ENCODE measurements around the gene SPRY1.

Gene SPRY1

DNA sequence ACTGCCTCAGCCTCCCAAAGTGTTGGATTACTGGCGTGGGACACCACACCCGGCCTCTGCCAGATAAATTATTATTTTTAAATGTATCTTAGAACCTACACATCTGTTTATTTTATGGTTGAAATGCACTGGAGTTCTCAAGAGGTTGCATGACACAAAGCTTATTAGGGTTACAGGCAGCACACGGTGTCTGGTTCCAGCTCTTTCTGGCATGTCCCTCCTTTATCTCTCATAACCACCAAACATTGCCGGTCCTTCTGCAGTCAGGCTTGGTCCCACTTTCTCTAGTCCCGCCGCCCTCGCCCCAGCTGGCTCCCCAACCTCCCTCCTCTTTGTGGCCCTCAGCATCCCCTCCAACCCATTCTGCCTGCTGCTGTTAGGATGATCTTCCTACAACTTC, 39.7 kb upstream of the SPRY1 start:
- Histone ChIP-seq H3K27ac (ENCODE audit: low read length) (no peak overlapping the region), H3K27me3 (ENCODE audit: low read depth, low read length) (no peaks in the 10 kb centered on the region), H3K4me1 (ENCODE audit: control insufficient read depth in 1 of 2, insufficient read depth in 2 of 2, low read length in 2 of 2) (peaks cover 0 to 4% of the 10 kb centered on the region in 2 donors), H3K9me3 (ENCODE audit: control insufficient read depth in 1 of 2, low read length in 2 of 2) (no peaks in the 10 kb centered on the region), H3K4me3 (ENCODE audit: low read depth in 1 of 2, low read length in 2 of 2) (no peak overlapping the region), H3K36me3 (ENCODE audit: control insufficient read depth in 1 of 2, insufficient read depth in 2 of 2, low read length in 2 of 2) (no peaks in the 10 kb centered on the region)

DNA sequence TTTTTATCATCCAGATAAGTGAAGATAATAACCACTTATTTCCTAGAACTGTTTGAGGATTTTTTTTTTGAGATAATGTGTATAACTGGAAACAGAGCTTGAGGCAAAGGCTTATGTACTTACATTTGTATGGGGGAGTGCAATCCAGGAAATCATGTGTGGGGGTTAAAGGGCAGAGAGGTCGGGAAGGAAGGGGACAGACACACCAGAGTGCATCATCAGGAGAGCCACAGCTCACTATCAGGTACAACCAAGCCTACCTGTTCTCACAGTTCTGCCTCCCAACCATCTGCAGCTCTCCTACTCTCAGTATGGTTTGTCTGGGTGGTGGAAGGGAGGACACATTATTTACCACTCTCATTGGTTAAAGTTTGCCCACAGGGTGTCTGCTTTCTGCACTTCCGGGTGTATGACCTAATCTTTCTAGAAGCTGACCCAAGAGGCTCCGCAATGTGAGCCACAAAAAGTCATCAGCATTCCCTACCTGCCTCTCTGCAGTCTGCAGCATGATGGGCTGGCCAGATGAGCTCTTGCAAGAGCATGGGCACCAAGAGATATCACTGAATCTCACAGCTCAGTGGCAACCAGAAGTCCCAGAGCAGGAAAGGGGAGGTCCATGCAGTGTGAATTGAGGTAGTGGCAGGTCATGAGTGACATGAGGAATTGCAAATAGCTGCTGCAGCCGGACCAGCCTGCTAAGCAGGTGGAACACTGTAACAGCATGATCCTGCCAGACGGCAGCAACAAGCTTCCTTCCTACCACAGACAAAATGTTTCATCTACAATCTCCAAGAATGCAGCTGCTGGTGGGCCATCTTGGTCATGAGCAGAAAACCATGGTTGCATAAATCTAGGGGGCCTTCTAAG, 36.9 kb upstream of the SPRY1 start:
- no peak overlapping the region for H3K27ac ChIP-seq (ENCODE audit: low read length)

DNA sequence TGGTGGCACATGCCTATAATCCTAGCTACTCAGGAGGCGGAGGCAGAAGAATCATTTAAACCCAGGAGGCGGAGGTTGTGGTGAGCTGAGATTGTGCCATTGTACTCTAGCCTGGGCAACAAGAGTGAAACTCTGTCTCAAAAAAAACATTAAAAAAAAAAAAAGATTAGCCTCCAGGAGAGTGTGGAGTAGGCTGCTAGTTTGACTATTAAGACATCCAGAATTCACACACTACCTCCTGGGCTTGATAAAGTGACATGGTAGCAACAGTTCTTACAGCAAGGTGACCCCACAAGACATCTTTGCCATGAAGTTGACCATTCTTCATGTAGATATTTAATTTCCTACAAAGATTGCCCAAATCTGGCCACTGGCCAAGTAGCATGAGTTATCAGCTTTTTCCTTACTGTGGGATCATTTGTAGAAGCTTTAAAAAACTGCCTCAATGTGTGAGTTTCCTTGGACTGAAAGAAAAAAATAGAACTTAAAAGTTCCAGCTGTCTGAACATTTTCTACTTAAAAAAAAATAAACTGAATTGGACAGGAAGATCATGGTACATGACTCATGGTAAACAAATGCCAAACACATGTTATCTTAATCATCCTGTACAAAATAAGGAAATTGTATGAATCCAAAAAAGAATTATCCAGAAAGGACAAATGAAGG, 35.3 kb upstream of the SPRY1 start:
- no peaks in the 10 kb centered on the region for H3K36me3 ChIP-seq (ENCODE audit: control insufficient read depth in 1 of 2, insufficient read depth in 2 of 2, low read length in 2 of 2)
- H3K4me1 ChIP-seq (ENCODE audit: control insufficient read depth in 1 of 2, insufficient read depth in 2 of 2, low read length in 2 of 2): no peaks in the 10 kb centered on the region
- H3K27ac ChIP-seq (ENCODE audit: low read length): no peak overlapping the region
- no peaks in the 10 kb centered on the region for H3K27me3 ChIP-seq (ENCODE audit: low read depth, low read length)
- no peaks in the 10 kb centered on the region for H3K9me3 ChIP-seq (ENCODE audit: control insufficient read depth in 1 of 2, low read length in 2 of 2)
- no peak overlapping the region for H3K4me3 ChIP-seq (ENCODE audit: low read depth in 1 of 2, low read length in 2 of 2)

More for the DNA sequence above, 36.9 kb upstream of the SPRY1 start:
- Histone ChIP-seq H3K4me3 (ENCODE audit: low read depth in 1 of 2, low read length in 2 of 2) (no peak overlapping the region), H3K4me1 (ENCODE audit: control insufficient read depth in 1 of 2, insufficient read depth in 2 of 2, low read length in 2 of 2) (no peaks in the 10 kb centered on the region), H3K36me3 (ENCODE audit: control insufficient read depth in 1 of 2, insufficient read depth in 2 of 2, low read length in 2 of 2) (no peaks in the 10 kb centered on the region), H3K9me3 (ENCODE audit: control insufficient read depth in 1 of 2, low read length in 2 of 2) (no peaks in the 10 kb centered on the region), H3K27me3 (ENCODE audit: low read depth, low read length) (no peaks in the 10 kb centered on the region)

DNA sequence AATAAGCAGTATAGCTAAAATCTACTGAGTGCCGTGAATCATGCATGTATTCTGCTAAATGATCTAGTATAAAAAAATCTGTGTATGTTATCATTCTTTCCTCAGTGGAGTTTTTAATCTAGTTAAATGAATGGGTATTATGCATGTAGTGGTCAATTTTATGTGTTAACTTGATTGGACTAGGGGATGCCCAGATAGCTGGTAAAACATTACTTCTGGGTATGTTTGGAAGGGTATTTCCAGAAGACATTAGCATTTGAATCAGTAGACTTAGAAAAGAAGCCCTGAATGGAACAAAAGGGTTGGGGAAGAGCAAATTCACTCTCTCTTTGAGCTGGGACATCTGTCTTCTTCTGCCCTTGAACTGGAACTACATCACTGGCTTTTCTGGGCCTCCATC, 34.5 kb upstream of the SPRY1 start:
- no peaks in the 10 kb centered on the region for H3K36me3 ChIP-seq (ENCODE audit: control insufficient read depth in 1 of 2, insufficient read depth in 2 of 2, low read length in 2 of 2)
- H3K4me3 ChIP-seq (ENCODE audit: low read depth in 1 of 2, low read length in 2 of 2): no peak overlapping the region
- H3K9me3 ChIP-seq (ENCODE audit: control insufficient read depth in 1 of 2, low read length in 2 of 2): no peaks in the 10 kb centered on the region
- no peak overlapping the region for H3K27ac ChIP-seq (ENCODE audit: low read length)
- H3K27me3 ChIP-seq (ENCODE audit: low read depth, low read length): no peaks in the 10 kb centered on the region
- no peaks in the 10 kb centered on the region for H3K4me1 ChIP-seq (ENCODE audit: control insufficient read depth in 1 of 2, insufficient read depth in 2 of 2, low read length in 2 of 2)

DNA sequence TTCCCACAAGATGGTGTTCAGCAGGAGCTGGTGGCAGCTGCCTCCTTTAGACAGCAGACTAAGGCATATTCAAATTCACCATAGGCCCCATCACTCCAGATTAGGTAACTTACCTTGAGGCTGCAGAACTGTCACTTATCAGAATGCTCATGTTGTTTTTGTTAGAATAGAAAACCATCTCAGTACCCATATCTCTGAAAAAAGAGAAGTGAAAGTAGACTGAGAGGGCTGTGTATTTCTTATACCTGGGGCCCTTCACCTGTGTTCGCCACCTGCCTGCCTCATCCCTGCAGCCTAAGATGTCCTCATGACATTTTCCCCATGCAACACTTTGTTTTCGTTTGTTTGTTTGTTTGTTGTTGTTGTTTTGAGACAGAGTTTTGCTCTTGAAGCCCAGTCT, 32.9 kb upstream of the SPRY1 start:
- H3K4me1 ChIP-seq (ENCODE audit: control insufficient read depth in 1 of 2, insufficient read depth in 2 of 2, low read length in 2 of 2): no peaks in the 10 kb centered on the region
- no peak overlapping the region for H3K4me3 ChIP-seq (ENCODE audit: low read depth in 1 of 2, low read length in 2 of 2)
- H3K27ac ChIP-seq (ENCODE audit: low read length): no peak overlapping the region
- H3K36me3 ChIP-seq (ENCODE audit: control insufficient read depth in 1 of 2, insufficient read depth in 2 of 2, low read length in 2 of 2): no peaks in the 10 kb centered on the region
- H3K27me3 ChIP-seq (ENCODE audit: low read depth, low read length): no peaks in the 10 kb centered on the region
- H3K9me3 ChIP-seq (ENCODE audit: control insufficient read depth in 1 of 2, low read length in 2 of 2): no peaks in the 10 kb centered on the region

DNA sequence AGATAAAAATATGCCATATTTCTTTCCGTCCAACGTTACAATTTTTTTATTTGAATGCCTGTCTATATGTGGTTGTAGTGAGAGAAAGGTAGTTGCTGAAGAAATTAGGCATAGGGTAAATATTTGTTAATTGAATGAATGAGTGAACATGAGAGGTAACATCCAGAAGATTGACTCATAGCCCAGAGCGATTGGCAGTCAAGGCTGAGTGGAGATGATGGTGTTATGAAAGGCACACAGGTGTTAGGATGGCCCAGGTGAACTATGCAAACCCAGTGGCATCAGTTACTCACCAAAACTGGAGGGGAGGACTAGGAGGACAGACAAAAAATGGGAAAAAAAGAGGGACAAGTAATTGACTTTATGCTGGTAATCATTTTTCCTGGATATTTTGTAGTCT, 31.7 kb upstream of the SPRY1 start:
- H3K9me3 ChIP-seq (ENCODE audit: control insufficient read depth in 1 of 2, low read length in 2 of 2): no peaks in the 10 kb centered on the region
- no peaks in the 10 kb centered on the region for H3K27me3 ChIP-seq (ENCODE audit: low read depth, low read length)
- no peaks in the 10 kb centered on the region for H3K4me1 ChIP-seq (ENCODE audit: control insufficient read depth in 1 of 2, insufficient read depth in 2 of 2, low read length in 2 of 2)
- H3K4me3 ChIP-seq (ENCODE audit: low read depth in 1 of 2, low read length in 2 of 2): no peak overlapping the region
- no peaks in the 10 kb centered on the region for H3K36me3 ChIP-seq (ENCODE audit: control insufficient read depth in 1 of 2, insufficient read depth in 2 of 2, low read length in 2 of 2)
- H3K27ac ChIP-seq (ENCODE audit: low read length): no peak overlapping the region

DNA sequence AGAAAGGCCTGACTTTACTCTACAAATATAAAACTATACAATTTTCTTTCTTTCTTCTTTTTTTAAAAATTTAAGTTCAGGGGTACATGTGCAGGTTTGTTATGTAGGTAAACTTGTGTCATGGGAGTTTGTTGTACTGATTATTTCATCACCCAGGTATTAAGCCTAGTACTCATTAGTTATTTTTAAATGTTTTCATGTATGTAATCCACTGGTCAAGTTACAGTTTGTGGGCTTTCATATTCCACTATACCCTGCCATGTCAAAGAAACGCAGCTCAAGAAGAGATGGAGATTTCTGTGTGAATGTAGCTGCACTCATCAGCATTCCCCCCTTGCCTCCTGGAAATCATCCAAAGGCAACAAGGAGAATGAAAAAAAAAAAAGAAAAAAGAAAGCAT, 31.2 kb upstream of the SPRY1 start:
- no peaks in the 10 kb centered on the region for H3K27me3 ChIP-seq (ENCODE audit: low read depth, low read length)
- H3K4me1 ChIP-seq (ENCODE audit: control insufficient read depth in 1 of 2, insufficient read depth in 2 of 2, low read length in 2 of 2): no peaks in the 10 kb centered on the region
- no peak overlapping the region for H3K27ac ChIP-seq (ENCODE audit: low read length)
- H3K36me3 ChIP-seq (ENCODE audit: control insufficient read depth in 1 of 2, insufficient read depth in 2 of 2, low read length in 2 of 2): no peaks in the 10 kb centered on the region
- no peak overlapping the region for H3K4me3 ChIP-seq (ENCODE audit: low read depth in 1 of 2, low read length in 2 of 2)
- H3K9me3 ChIP-seq (ENCODE audit: control insufficient read depth in 1 of 2, low read length in 2 of 2): no peaks in the 10 kb centered on the region

DNA sequence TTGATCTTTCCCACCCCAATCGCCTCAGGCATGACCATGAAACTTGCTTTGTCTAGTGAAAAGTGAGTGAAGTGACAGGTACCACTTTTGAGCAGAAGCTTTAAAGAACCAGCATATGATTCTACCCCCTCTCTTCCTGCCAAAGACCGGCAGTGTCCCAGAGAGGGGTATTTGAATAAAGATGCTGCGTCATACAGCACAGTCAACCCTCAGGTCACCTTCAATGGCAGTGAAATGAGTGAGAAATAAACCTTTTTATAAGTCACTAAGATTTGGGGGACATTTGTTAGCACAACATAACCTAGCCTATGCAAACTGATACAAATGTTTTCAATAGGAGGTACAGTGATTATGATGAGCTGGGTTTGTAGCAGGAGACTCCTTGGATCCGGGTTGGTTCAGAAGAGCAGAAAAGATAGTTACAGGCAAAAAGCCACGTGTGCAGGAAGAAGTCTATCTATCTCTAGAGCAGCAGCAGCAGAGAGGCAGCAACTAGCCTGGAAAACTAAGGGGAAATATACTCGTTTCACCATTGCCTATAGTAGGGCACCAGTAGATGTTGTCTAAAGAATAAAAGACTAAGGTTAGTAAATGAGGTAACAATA, 30.3 kb upstream of the SPRY1 start:
- H3K27me3 ChIP-seq (ENCODE audit: low read depth, low read length): no peaks in the 10 kb centered on the region
- no peaks in the 10 kb centered on the region for H3K4me1 ChIP-seq (ENCODE audit: control insufficient read depth in 1 of 2, insufficient read depth in 2 of 2, low read length in 2 of 2)
- no peak overlapping the region for H3K27ac ChIP-seq (ENCODE audit: low read length)
- H3K9me3 ChIP-seq (ENCODE audit: control insufficient read depth in 1 of 2, low read length in 2 of 2): no peaks in the 10 kb centered on the region
- no peak overlapping the region for H3K4me3 ChIP-seq (ENCODE audit: low read depth in 1 of 2, low read length in 2 of 2)
- no peaks in the 10 kb centered on the region for H3K36me3 ChIP-seq (ENCODE audit: control insufficient read depth in 1 of 2, insufficient read depth in 2 of 2, low read length in 2 of 2)

DNA sequence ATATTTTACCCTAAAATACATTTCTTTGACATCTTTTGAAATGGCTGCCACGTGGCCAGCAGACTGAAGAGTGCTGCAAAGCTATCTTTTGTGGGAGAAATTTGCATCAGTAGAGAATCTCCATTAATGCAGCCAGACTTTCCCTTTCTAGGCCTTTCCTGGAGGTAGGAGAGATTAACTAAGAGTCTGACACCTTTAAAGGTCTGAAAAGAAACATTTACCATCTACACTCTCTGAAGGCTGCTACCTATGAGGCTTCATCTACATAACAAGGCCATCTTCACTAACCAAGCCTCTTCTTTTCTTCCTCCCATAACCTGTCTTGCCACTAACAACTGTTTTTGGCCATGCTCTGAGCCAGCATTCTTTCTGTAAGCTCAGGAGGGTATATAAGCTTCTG, 17.8 kb upstream of the SPRY1 start:
- H3K4me3 ChIP-seq (ENCODE audit: low read depth in 1 of 2, low read length in 2 of 2): no peak overlapping the region
- H3K36me3 ChIP-seq (ENCODE audit: control insufficient read depth in 1 of 2, insufficient read depth in 2 of 2, low read length in 2 of 2): no peaks in the 10 kb centered on the region
- no peak overlapping the region for H3K27ac ChIP-seq (ENCODE audit: low read length)
- peaks cover 0 to 3% of the 10 kb centered on the region in 2 donors for H3K9me3 ChIP-seq (ENCODE audit: control insufficient read depth in 1 of 2, low read length in 2 of 2)
- no peaks in the 10 kb centered on the region for H3K4me1 ChIP-seq (ENCODE audit: control insufficient read depth in 1 of 2, insufficient read depth in 2 of 2, low read length in 2 of 2)
- no peaks in the 10 kb centered on the region for H3K27me3 ChIP-seq (ENCODE audit: low read depth, low read length)

DNA sequence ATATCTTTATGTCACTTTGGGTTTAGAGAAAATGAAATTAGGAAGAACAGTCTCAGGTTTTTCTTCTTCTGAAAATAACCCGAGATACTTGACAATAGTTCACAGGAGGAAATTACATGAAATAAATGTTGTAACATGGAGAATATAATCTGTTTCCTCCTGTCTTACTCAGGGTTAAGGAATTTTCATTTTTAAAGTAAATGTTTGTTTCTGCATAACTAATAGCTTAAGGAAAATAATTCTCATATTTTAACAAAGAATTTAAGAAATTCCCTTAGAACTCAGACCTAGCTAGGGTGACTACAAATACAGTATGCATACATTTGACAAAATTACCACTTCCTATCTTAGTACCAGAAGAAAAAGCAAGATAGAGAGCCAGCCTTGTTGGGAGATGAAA, 17.2 kb upstream of the SPRY1 start:
- no peaks in the 10 kb centered on the region for H3K27me3 ChIP-seq (ENCODE audit: low read depth, low read length)
- H3K4me1 ChIP-seq (ENCODE audit: control insufficient read depth in 1 of 2, insufficient read depth in 2 of 2, low read length in 2 of 2): no peaks in the 10 kb centered on the region
- peaks cover 0 to under 1% of the 10 kb centered on the region in 2 donors for H3K9me3 ChIP-seq (ENCODE audit: control insufficient read depth in 1 of 2, low read length in 2 of 2)
- no peak overlapping the region for H3K27ac ChIP-seq (ENCODE audit: low read length)
- no peak overlapping the region for H3K4me3 ChIP-seq (ENCODE audit: low read depth in 1 of 2, low read length in 2 of 2)
- H3K36me3 ChIP-seq (ENCODE audit: control insufficient read depth in 1 of 2, insufficient read depth in 2 of 2, low read length in 2 of 2): no peaks in the 10 kb centered on the region
